MCF 10A (cell line): ENCODE measurements around the gene NYAP1. TPM values are rescaled to one million over a fixed set of nuclear protein-coding genes. Genes with fewer than 3 reads are reported as not detected.

Experiments used
- BruUV-seq: library from RNA; stranded (reverse); fragments of 400-500 nt; replicated peaks from 2 replicates; lab custom pipeline; 2021; lab: Mats Ljungman, UMichigan
- CTCF ChIA-PET: fragments of 300-600 bp; sonication (Branson Sonifier 250); formaldehyde crosslinking; extraction: SDS; loops from one replicate; lab custom pipeline; 2021; ENCODE audit warnings: antibody characterized with exemption, inconsistent platforms; lab: Yijun Ruan, JAX
- POLR2A ChIA-PET: fragments of 300-600, 350-650 bp; sonication (Branson Sonifier 250); formaldehyde crosslinking; extraction: SDS; loops from one replicate; lab custom pipeline; 2020; ENCODE audit warnings: antibody characterized with exemption, inconsistent platforms; lab: Yijun Ruan, JAX
- DNase-seq: peaks from one replicate; pipeline ENCODE4 v3.0.0-alpha.2; 2018; ENCODE audit not compliant: unreplicated experiment
- H3K27ac Mint-ChIP-seq: one replicate; pipeline ENCODE4 v1.8.0; 2022; ENCODE audit warnings: mild to moderate bottlenecking, low read depth, mixed read lengths; ENCODE audit not compliant: unreplicated experiment
- H3K27me3 Mint-ChIP-seq: one replicate; pipeline ENCODE4 v1.8.0; 2022; ENCODE audit warnings: mixed read lengths; ENCODE audit not compliant: insufficient read depth, unreplicated experiment
- H3K36me3 Mint-ChIP-seq: one replicate; pipeline ENCODE4 v1.8.0; 2022; ENCODE audit warnings: mild to moderate bottlenecking, moderate library complexity, mixed read lengths; ENCODE audit not compliant: insufficient read depth, unreplicated experiment
- H3K4me1 Mint-ChIP-seq: one replicate; pipeline ENCODE4 v1.8.0; 2022; ENCODE audit warnings: mixed read lengths; ENCODE audit not compliant: insufficient read depth, unreplicated experiment
- H3K4me3 Mint-ChIP-seq: one replicate; pipeline ENCODE4 v1.8.0; 2022; ENCODE audit warnings: mild to moderate bottlenecking, moderate library complexity, mixed read lengths; ENCODE audit not compliant: unreplicated experiment
- H3K9me3 Mint-ChIP-seq: one replicate; pipeline ENCODE4 v1.8.0; 2022; ENCODE audit warnings: mixed read lengths; ENCODE audit not compliant: unreplicated experiment
- intact Hi-C: fragments of 100-400 bp; cut with micrococcal nuclease; formaldehyde crosslinking; loops from 2 replicates; pipeline ENCODE4 v1.14.1; 2022
- total RNA-seq: library from RNA; stranded (reverse); gene quantifications from 2 replicates; pipeline ENCODE4 v1.2.3, GENCODE V29; 2022
- TF ChIP-seq, protein P1 (sequence below): fragments of 200-600 bp; IDR thresholded peaks from one replicate; pipeline ENCODE4 v1.8.0; 2022; ENCODE audit warnings: antibody characterized with exemption, mild to moderate bottlenecking; ENCODE audit not compliant: unreplicated experiment

NYAP1 gene
- total RNA-seq, 1 experiment from 2014 or later, result 0.21 TPM

GRCh38 chr7:100504887-100505611, 21.3 kb downstream of the NYAP1 start:
- Mint-ChIP-seq H3K36me3 (no peaks in the 10 kb centered on the region), H3K27ac (no peak overlapping the region), H3K27me3 (no peaks in the 10 kb centered on the region), H3K9me3 (no peaks in the 10 kb centered on the region), H3K4me1 (peaks cover 24% of the 10 kb centered on the region), H3K4me3 (no peak overlapping the region)
- TF ChIP-seq, protein P1, sequence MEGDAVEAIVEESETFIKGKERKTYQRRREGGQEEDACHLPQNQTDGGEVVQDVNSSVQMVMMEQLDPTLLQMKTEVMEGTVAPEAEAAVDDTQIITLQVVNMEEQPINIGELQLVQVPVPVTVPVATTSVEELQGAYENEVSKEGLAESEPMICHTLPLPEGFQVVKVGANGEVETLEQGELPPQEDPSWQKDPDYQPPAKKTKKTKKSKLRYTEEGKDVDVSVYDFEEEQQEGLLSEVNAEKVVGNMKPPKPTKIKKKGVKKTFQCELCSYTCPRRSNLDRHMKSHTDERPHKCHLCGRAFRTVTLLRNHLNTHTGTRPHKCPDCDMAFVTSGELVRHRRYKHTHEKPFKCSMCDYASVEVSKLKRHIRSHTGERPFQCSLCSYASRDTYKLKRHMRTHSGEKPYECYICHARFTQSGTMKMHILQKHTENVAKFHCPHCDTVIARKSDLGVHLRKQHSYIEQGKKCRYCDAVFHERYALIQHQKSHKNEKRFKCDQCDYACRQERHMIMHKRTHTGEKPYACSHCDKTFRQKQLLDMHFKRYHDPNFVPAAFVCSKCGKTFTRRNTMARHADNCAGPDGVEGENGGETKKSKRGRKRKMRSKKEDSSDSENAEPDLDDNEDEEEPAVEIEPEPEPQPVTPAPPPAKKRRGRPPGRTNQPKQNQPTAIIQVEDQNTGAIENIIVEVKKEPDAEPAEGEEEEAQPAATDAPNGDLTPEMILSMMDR, result no peak
- ChIA-PET CTCF (interaction anchor here (0.9 kb wide), 2 partner anchors 22 to 54 kb away, joined by 3 read pairs; no protein-coding TSS in a partner anchor), POLR2A (no interaction called here)
- BruUV-seq, result no TSS peak
- no peak for DNase-seq
- intact Hi-C loops, result no loop called here

DNA sequence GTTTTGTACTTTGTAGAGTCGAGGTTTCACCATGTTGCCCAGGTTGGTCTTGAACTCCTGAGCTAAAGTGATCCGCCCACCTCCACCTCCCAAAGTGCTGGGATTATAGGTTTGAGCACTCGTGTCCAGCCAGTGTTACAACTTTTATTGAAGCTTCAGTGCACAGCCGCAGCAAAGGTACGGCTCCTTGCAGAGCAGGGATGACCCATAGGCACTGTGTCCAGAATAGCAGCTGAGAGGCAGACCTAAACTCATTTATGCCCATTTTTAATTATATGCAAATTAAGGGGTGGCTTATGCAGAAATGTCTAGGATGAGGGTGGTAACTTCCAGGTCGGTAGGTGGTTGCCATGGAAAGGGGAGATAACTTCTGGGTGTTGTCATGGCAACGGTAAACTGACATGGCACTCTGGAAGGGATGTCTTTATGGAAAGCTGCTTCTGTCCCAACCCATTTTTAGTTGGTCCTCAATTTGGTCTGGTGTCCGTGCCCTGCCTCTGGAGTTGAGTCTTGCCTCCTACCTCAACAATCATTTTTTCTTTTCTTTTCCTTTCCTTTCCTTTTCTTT, 22.7 kb downstream of the NYAP1 start:
- Mint-ChIP-seq H3K4me3 (no peak overlapping the region), H3K36me3 (no peaks in the 10 kb centered on the region), H3K4me1 (peaks cover 24% of the 10 kb centered on the region), H3K27me3 (no peaks in the 10 kb centered on the region), H3K9me3 (no peaks in the 10 kb centered on the region), H3K27ac (no peak overlapping the region)
- BruUV-seq, result no TSS peak
- intact Hi-C loops, result no loop called here
- DNase-seq, result no peak
- POLR2A ChIA-PET, result interaction anchor here (0.6 kb wide), 1 partner anchor 1285 kb away, joined by 3 read pairs; no protein-coding TSS in a partner anchor
- TF ChIP-seq, protein P1, result no peak
- CTCF ChIA-PET, result no interaction called here

DNA sequence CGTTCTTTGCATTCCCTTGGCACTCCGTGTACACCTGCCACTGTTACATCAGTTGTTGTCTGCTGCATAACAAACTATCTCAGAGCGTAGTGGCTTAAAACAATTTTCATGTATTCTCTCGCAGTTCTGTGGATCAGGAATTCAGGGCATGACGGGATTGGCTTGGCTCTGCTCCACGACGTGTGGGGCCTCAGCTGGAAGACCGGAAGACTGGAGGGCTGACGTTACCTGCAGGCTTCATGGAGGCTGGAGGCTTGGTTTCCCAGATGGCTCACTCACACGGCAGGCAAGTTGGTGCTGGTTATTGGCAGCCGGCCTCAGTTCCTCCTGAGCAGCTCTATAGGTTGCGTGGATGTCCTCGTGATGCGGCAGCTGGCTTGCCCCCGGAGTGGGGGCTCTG, 25.5 kb downstream of the NYAP1 start:
- peak overlapping the region; percentile 57 for H3K27ac Mint-ChIP-seq
- intact Hi-C loops, result no loop called here
- H3K36me3 Mint-ChIP-seq, result no peaks in the 10 kb centered on the region
- no TSS peak for BruUV-seq
- no peaks in the 10 kb centered on the region for H3K9me3 Mint-ChIP-seq
- no peaks in the 10 kb centered on the region for H3K27me3 Mint-ChIP-seq
- TF ChIP-seq, protein P1, result no peak
- POLR2A ChIA-PET, result interaction anchor here (0.6 to 2.2 kb wide), 9 partner anchors 13 to 164 kb away, joined by 3 to 11 read pairs (median 4); partner anchors contain the start of genes AGFG2, GNB2 and TSC22D4
- H3K4me1 Mint-ChIP-seq, result peaks cover 18% of the 10 kb centered on the region
- DNase-seq, result peak; percentile 95
- CTCF ChIA-PET, result no interaction called here
- peak overlapping the region; percentile 17 for H3K4me3 Mint-ChIP-seq

- intact Hi-C loops, result no loop called here
- ChIA-PET POLR2A (interaction anchor here (1.0 to 1.5 kb wide), 3 partner anchors 28 to 30 kb away, joined by 3 to 8 read pairs (median 4); partner anchors contain the start of gene AGFG2), CTCF (interaction anchor here (0.6 kb wide), 1 partner anchor 30 kb away, joined by 3 read pairs; no protein-coding TSS in a partner anchor)
- H3K4me1 Mint-ChIP-seq, result peaks cover 24% of the 10 kb centered on the region
- no peak overlapping the region for H3K27ac Mint-ChIP-seq
- no peaks in the 10 kb centered on the region for H3K9me3 Mint-ChIP-seq
- no TSS peak for BruUV-seq
- H3K4me3 Mint-ChIP-seq, result no peak overlapping the region
- TF ChIP-seq, protein P1, result no peak
- peaks cover 5% of the 10 kb centered on the region for H3K36me3 Mint-ChIP-seq
- no peaks in the 10 kb centered on the region for H3K27me3 Mint-ChIP-seq
- no peak for DNase-seq
These were observed 26.9 kb downstream of the NYAP1 start for GRCh38 chr7:100510437-100511239.
